KBM-7 (cell line): Measurements from ENCODE around the gene AKAP7.

Experiments used
- DNase-seq: peaks from one replicate; pipeline ENCODE4 v3.0.0-alpha.2; 2015
- in situ Hi-C: fragments of 300-500 bp; cut with MboI; formaldehyde crosslinking; loops from 2 replicates; pipeline ENCODE4 v1.14.3; 2020; ENCODE audit warnings: low sequenced_read_pairs, low pct_unique_long_range_greater_than_20kb, mixed read lengths

Gene AKAP7

DNA sequence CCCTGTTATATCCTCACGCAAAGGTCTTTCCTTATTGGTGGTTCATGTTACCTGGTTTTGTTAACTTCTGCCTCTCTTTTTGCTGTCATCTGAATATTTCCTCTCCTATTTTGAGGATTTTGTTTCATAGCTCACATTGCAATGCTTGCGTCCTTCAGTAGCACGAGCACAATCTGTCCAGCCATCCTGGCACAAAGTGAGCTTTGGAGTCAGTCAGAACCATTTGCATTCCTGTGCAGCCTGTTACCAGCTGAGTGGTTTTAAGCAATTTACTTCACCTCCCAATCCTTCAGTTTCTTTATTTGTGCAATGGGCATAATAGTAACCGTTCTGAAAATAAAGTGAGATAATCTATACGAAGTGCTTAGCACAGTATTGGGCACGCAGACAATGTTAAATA is 42.7 kb downstream of the AKAP7 start:
- in situ Hi-C loops: no loop called here
- DNase-seq: no peak

DNA sequence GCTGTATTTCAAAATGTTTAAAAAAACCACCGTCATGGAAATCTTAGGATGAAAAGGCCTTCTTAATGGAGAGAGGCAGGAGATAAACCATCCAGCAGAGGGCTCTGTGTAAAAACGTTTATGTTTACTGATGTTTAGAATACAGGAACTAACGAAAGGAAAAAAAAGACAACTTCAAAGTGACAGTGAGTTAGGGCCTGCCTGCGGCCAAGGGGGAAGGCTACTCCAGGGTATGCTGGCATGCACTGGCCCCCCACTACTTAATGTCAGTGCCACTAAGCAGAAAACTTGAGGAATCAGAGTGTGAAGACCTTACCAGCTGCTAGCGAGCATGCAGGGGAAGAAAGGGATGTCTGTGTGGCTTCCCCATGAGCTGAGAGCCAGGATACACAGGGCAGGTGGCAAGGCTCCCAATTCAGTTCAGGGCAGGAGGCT is 47.7 kb downstream of the AKAP7 start:
- in situ Hi-C loops: no loop called here
- peak; percentile 78 for DNase-seq

- DNase-seq: no peak
- in situ Hi-C loops: no loop called here
These were observed 48.3 kb downstream of the AKAP7 start for GRCh38 chr6:131183427-131184095.

GRCh38 chr6:131191590-131191989 is 56.3 kb downstream of the AKAP7 start:
- in situ Hi-C loops: no loop called here
- DNase-seq: no peak

DNA sequence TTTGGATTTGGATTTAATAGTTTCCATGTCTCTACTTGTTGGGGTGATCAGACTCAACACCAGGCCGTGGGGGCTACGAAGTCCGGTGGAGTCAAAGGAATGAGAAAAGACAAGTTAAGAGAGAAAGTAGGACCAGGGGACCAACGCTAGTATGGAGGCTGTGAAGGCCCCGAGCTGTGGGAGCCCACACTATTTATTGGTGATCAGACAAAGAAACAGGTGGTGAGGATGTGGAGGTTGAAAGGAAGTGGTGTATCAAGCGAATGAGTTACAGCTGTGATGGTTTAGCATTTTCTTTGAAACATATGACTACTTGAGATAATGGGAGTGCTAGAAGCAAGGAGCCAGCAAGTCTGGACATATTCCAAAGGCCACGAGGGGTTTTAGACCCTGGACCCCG is 62.4 kb downstream of the AKAP7 start:
- in situ Hi-C loops: no loop called here

GRCh38 chr6:131199568-131200272 is 64.5 kb downstream of the AKAP7 start:
- in situ Hi-C loops: no loop called here
- DNase-seq: peak; percentile 56

More for the DNA sequence above, 62.4 kb downstream of the AKAP7 start:
- peak; percentile 10 for DNase-seq

DNA sequence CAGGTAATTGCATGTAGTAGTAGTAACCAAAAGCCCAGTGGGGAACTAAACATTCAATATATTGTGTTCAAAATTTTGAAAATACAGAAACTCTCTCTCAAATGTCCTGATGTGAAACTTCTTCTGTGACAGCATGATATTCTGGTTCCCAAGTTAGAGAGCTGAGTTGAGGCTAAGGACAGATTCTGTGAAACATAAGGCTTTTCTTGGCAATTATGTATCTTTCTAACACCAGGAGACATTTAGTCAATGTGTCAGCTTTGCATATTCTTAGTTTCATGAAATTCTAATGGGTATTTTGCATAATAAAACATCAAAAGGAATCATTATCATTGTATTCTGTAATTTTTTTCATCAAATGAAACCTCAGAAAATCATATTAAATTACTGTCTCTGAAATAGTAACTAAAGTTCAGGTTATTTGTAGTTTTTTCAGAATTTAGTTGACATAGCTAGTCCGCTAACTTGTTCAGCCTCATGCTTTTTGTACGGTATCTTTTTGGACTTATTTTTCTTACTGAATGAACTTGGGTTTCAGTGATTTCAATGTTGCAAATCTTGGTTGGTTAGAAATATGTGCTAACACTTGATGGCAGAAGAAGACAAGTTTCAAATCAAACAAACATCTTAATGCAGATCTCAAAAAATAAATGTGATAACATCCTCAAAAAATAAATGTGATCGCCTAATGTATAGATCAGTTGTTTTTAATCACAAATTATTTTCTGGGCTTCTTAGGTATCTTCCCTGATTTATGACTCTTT is 70.4 kb downstream of the AKAP7 start:
- in situ Hi-C loops: no loop called here
- no peak for DNase-seq

GRCh38 chr6:131206463-131207251 is 71.4 kb downstream of the AKAP7 start:
- DNase-seq: no peak
- in situ Hi-C loops: no loop called here

GRCh38 chr6:131208787-131209186 is 73.5 kb downstream of the AKAP7 start:
- in situ Hi-C loops: no loop called here

GRCh38 chr6:131210469-131210868 is 75.2 kb downstream of the AKAP7 start:
- in situ Hi-C loops: no loop called here
- DNase-seq: no peak

More at GRCh38 chr6:131208787-131209186, 73.5 kb downstream of the AKAP7 start:
- no peak for DNase-seq

- in situ Hi-C loops: no loop called here
- DNase-seq: no peak
These were observed 76.8 kb downstream of the AKAP7 start for GRCh38 chr6:131212024-131212423.

DNA sequence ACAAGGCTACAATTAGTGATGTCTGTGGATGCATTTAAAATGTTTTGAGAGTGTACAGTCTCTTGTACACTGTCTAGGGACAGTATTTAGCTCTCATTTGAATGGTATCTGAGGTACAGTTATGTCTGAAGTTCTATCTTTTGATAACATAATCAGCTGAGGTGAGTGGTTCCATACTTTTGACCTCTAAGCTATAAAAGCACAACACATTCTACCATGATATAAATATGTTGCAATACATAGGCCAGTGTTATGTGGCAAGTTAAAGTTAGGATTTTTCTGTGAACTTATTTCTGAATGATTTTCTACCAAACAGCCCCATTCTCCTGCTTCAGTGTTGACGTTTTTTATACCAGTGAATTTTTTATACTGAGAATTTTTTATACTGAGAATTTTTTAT is 77.6 kb downstream of the AKAP7 start:
- no peak for DNase-seq
- in situ Hi-C loops: no loop called here

- DNase-seq: no peak
- in situ Hi-C loops: no loop called here
These were observed 78.3 kb downstream of the AKAP7 start for GRCh38 chr6:131213501-131213990.

DNA sequence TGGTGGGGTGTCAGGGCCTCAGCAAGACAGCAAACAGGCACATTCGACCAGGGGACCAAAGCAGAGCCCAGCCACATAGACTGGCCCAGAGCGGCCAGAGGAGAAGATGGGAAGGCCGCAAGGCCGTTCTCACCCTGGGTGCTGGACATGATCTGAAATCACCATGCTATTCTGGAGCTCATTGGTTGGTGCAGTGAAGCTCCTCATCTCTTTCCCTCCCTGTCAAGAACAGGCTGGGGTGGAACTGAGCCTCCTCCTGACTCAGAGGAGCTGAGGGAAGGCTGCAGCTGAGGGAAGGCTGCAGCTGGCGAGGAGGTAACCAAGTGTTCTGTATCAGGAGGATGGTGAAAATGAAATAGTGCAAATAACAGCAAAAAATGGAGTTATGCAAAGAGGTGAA is 80.0 kb downstream of the AKAP7 start:
- DNase-seq: no peak
- in situ Hi-C loops: no loop called here

DNA sequence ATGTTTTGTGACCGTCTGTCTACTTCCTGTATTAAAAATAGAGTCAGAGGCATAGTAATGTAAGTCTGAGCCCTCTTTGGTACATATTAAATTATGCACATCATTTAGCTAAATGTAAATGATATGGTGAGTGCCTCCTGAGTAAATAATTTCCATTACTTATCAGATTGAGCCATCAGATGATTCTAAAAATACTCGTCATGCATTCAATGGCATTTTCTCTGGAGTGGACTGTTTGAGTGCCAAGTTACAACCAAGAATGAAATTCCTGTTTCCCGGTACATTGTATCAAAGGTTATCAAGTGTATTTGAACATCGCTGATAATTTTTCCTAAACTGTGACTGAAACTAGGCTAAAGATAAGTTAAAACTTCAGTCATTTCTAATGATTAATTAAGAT is 81.0 kb downstream of the AKAP7 start:
- DNase-seq: no peak
- in situ Hi-C loops: no loop called here

DNA sequence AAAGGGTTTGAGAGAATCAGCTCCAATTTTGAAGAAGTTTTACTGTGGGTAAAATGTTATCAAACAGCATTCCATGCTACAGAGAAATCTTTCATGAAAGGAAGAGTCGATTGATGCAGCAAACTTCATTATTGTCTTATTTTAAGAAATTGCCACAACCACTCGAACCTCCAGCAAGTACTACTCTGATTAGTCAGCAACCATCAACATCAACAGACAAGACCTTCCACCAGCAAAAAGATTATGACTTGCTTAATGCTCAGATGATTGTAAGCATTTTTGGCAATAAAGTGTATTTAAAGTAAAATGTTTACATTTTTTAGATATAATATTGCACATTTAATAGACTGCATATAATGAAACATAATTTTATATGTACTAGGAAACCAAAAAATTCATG is 87.5 kb downstream of the AKAP7 start:
- DNase-seq: no peak
- in situ Hi-C loops: no loop called here

DNA sequence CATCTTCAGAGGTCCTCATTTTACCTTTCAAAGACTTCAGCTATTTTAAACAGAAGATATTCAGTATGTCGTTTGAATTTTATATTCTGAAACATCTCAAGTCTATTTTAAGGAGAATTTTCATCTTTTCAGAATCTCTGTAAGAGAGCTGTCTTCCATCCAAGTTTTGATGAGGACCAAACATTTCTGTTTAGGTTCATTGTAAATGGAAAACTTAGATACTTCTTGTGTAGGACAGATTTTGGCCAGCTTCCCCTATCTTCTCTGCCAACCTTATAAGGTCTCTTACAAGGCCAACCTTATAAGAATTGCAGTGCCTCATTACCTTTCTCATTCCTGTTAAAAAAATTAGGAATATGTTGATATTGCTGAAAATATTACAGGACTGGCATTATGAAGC is 88.1 kb downstream of the AKAP7 start:
- DNase-seq: no peak
- in situ Hi-C loops: no loop called here

- DNase-seq: peak; percentile 28
- in situ Hi-C loops: no loop called here
These were observed 89.9 kb downstream of the AKAP7 start for GRCh38 chr6:131225127-131225526.

DNA sequence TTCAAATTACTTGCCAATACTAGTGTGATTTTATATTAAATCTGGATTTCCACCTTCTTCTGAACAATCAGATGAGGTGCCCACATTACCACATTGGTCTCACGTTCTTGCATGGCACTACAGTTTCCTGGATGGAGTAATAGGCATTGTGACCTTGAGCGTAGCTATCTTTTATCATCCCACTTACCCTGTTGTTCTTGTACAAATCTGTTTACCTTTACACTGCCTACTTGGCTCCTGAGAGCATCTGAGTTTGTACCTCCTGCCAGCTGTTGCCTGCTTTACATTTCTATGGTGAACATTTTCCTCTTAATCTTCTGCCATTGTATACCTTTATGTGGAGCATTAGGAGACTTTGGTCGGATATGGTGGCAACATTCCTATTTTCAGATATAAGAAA is 90.7 kb downstream of the AKAP7 start:
- DNase-seq: no peak
- in situ Hi-C loops: no loop called here
